GM19238 (cell line): ENCODE measurements around the gene LFNG.

ENCODE experiments used
- DNase-seq: peaks from one replicate; pipeline ENCODE4 v3.0.0; 2011; ENCODE audit warnings: low spot score; ENCODE audit not compliant: insufficient read length

The LFNG gene

GRCh38 chr7:2482725-2483451 lies 36.7 kb upstream of the LFNG start:
- DNase-seq: no peak

GRCh38 chr7:2483494-2483893 lies 36.1 kb upstream of the LFNG start:
- no peak for DNase-seq

GRCh38 chr7:2484868-2485267 lies 34.7 kb upstream of the LFNG start:
- DNase-seq: no peak

GRCh38 chr7:2487586-2488271 lies 31.8 kb upstream of the LFNG start:
- DNase-seq: no peak

- DNase-seq: no peak
Observed at GRCh38 chr7:2488272-2488645, 31.3 kb upstream of the LFNG start.

GRCh38 chr7:2488681-2489080 lies 30.9 kb upstream of the LFNG start:
- DNase-seq: no peak

GRCh38 chr7:2490181-2490651 lies 29.4 kb upstream of the LFNG start:
- DNase-seq: no peak

GRCh38 chr7:2492038-2492437 lies 27.5 kb upstream of the LFNG start:
- no peak for DNase-seq

GRCh38 chr7:2493205-2494164 lies 26.1 kb upstream of the LFNG start:
- no peak for DNase-seq

- DNase-seq: no peak
Observed at GRCh38 chr7:2494191-2495130, 25.1 kb upstream of the LFNG start.

- DNase-seq: no peak
Observed at GRCh38 chr7:2495418-2496299, 23.9 kb upstream of the LFNG start.

- DNase-seq: no peak
Observed at GRCh38 chr7:2496375-2496774, 23.2 kb upstream of the LFNG start.

- no peak for DNase-seq
Observed at GRCh38 chr7:2497065-2497464, 22.5 kb upstream of the LFNG start.

- DNase-seq: no peak
Observed at GRCh38 chr7:2497500-2498336, 21.9 kb upstream of the LFNG start.

- DNase-seq: no peak
Observed at GRCh38 chr7:2498708-2499107, 20.9 kb upstream of the LFNG start.

GRCh38 chr7:2499181-2499580 lies 20.4 kb upstream of the LFNG start:
- no peak for DNase-seq

- DNase-seq: no peak
Observed at GRCh38 chr7:2499719-2500430, 19.7 kb upstream of the LFNG start.

GRCh38 chr7:2500701-2501100 lies 18.9 kb upstream of the LFNG start:
- DNase-seq: no peak
